UCSD-AML1 (cell line): Measurements from ENCODE around the gene ASIC2.

Experiments used
- DNase-seq: peaks from one replicate; lab custom pipeline; 2025; ENCODE audit not compliant: unreplicated experiment; lab: John Stamatoyannopoulos, UW

Gene ASIC2

DNA sequence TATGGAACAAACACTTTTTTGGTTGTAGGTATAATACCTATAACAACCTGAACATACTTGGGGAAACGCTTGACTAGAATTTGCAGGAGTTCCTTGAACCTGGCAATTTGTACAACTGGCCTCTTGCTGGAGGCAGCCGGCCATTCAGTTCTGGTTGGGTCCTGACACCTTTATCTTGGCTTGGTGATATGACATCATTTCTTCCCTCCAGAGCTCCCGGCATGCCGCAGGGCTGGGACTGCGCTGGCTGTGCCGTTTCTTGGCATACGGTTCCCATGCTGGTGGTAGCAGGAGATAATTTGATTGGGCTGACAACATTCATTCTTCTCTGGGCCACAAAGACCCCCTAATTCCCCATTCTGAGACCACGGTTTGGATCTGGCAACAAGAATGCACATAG, 87.5 kb downstream of the ASIC2 start:
- no peak for DNase-seq

- no peak for DNase-seq
These were observed 88.4 kb downstream of the ASIC2 start for GRCh38 chr17:33204701-33205100.

- DNase-seq = no peak
These were observed 88.9 kb downstream of the ASIC2 start for GRCh38 chr17:33204156-33204555.

- DNase-seq = no peak
These were observed 90.1 kb downstream of the ASIC2 start for GRCh38 chr17:33202796-33203495.

DNA sequence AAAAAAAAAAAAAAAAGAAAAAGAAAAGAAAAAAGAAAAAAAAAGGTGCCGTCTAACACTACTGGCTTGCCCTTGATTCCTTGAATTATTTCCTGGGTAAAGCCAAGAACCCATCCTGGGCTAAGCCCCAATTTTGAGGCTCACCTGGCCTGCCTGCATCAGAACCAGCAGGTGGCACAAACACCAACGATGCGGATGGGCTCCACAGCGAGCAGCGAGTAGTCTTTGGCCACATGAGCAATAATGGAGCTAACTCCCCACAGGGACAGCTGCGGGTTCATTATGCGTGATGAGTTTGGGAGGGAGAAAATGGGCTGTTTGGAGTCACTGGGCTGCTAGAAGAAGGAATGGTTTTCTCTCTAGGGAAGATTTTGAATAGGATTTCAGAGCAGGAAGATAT, 91.1 kb downstream of the ASIC2 start:
- DNase-seq = no peak

GRCh38 chr17:33201283-33201682, 91.8 kb downstream of the ASIC2 start:
- DNase-seq = no peak

GRCh38 chr17:33200587-33200986, 92.5 kb downstream of the ASIC2 start:
- DNase-seq = no peak

DNA sequence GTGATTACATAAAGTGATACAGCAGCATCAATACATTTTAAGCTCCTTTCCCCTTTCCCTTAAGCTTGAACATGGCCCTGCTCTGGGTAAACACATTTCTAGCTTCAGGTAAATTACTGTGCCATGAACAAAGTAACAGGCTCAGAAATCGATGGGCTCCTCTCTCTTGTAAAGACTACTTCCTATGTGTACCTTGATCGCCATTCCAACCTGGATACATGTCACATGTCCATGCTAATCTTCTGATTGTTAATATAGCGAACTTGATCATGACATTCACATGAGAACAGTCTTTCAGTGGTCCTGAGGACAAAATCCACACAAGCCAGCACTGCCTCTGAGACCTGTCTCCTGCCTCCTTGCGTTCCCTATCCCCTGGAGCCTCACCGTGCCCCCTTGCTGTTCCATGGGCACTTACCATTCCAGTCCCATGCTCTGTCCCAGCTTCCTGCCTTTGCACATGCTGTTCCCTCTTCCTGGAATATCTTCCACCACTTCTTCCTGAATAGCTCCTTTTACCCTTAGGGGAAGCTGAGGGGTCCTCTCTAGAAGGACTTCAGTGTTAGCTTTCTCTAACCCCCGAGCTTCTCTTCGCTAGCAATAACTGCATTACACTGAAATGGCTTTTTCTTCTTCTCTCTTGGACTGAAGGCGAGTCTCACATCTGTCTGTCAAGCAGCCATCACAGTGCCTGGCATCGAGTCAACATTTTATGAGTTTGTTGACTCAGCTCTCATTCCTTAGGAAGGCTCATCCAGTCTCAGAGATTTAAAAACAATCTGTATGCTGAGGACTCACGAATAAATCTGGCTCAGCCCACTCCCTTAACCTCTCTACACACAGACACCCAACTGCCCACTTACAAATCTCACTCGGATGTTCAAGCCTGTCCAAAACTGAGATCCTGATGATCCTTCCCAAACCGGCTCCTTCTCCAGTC, 93.3 kb downstream of the ASIC2 start:
- no peak for DNase-seq

DNA sequence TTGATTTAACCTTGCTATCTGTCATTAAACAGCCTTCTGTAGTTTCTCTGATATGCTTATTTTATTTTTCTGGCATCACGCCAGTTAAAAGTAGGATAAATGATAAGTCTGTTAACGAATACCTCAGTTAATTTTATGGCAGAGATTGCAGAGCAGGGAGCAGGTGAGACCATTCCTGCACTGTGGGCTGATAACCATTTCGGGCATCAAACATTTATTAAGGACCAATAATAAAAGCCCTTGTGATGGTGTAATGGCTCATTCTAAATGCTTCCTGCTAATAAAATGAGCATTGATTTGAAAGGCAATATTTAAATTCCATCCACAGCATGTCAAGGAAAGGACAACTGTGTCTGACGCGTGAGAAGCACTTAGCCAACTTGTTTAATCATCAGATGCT, 94.1 kb downstream of the ASIC2 start:
- no peak for DNase-seq

DNA sequence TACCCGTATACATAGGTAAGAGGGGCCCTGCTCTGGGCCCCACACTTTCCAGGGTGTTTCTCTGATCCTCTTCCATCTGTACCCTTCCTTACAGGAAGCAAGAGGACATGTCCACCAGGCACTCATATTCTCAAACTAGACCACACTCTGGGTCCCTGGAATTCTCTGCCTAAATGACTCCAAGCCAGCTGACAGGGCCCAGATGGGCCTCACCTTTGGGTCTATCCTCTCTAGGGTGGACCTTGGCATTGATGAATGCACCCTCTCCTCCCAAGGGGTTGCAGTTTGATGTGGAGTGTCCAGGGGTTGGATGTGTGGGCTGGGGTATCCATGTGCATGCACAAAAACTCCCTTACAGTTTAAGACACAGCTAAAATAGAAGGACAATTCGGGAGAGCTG, 95.8 kb downstream of the ASIC2 start:
- no peak for DNase-seq

- DNase-seq = no peak
These were observed 96.2 kb downstream of the ASIC2 start for GRCh38 chr17:33196883-33197282.

DNA sequence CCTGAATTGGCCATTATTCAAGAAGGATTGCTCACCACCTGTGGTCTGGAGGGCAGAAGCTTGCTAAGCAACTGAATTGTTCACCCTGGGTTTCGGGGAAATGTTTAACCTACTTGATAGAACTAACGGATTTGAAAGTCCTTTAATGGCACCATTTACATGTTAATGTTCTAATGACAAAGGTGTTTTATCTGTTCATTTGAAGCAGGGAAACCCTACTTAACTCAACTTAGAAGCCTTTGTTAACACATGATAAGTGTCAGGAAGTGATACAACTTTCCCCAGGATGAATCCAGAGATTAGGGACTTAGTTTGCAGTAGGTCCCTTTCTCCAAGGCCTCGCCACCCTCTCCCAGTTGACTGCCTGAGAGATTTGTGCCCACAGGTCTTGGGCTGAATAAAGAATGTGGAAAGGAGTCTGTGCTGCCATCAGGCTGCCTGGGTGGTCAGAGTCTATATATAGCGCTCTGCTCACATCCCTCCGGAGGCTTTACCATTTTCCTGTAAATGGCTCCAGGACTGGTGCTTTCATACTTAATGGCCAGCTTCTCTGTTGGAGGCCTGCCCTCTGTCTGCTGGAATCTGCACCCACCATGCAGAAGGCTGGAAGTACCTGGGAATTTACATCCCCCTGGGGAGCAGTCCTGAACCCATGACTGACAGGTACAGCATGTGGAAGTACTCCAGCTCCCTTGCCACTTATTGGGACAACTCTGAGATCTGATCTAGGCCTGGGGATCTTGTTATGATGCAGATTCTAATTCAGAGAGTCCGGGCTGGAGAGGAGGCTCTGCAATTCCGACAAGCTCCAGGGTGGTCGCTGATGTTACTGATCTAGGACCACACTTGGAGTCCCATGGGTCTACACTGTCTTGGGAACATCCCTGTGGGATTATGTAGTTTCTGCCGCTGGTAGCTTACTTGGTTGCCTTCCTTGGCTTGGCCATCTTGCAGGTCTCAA, 99.9 kb downstream of the ASIC2 start:
- DNase-seq = no peak

DNA sequence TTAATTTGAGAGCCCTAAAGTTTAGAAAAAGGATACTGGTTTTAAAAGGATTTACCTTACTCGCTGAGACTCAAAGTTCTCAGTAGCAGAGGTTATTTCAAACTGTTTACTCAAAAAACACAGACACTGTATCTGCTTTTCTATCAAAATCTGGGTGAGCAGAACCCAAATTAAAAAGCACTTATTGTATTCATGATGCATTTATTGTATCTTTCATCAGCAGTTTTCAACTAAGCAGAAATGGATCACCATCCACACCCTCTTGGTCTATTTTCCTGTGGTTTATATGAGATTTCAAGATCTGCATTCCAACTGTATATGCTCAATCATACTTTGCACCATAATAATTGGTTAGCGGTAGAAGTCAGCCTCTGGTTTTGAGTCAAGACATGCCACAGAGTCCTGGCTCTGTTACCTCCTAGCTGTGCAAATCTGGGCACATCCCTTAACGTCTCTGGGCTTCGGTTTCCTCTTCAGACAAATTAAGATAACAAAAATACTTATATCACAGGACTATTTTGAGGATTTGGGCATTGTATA, 109.5 kb downstream of the ASIC2 start:
- no peak for DNase-seq

GRCh38 chr17:33179151-33179550, 113.9 kb downstream of the ASIC2 start:
- no peak for DNase-seq

DNA sequence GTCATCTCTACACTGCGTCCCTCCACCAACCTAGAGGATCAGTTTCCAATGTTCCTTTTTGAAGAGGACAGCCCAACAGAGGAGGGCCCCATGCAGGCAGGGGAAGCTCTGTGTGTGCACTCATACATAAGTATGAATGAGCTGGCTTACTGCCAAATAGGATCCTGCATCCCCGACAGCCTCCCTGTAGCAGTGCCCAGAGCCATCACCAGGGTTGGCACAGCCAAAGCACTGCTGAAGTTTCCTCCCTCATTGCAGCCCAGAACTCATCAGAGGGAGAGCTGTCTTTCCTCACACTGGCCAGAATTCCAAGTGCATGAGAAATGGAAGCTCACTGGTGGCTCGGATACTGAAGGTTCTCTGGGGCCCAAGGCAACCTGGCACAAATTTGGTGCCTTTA, 114.4 kb downstream of the ASIC2 start:
- no peak for DNase-seq

DNA sequence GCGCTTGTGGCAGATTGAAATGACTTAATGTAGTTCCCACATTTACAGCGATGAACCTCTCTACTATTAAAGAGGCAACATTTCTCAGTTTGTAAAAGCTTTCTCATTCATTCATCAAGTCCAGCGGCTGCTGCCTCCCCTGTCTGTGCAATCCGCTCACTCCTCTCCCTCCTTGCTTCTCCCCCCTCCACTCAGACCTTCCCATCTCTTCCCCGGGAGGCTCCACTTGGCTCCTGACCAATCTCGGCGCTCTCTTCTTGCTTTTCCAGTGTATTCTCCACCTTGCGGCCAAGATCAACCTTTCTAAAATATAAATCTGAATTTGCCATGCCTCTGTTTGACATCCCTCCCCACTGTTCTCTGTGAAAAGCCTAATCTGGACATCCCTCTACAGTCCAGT, 117.5 kb downstream of the ASIC2 start:
- no peak for DNase-seq

DNA sequence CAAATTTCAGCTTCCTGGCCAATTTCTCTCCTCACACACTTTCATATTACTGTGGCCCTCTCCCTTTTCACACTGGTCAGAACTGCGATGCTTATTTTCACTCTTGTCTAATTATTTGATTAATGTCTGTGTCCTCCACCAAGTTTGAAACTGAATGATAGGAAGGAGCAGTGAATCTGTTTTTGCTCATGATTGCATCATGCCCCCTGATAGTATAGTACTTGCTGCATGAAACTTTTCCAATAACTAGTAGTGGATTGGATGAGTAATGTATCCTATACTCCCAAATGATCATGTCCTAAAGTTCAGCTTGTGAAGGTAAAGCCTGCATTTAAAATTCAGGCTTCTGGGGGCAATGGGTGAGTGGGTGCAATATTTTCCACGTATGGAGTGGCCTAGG, 121.2 kb downstream of the ASIC2 start:
- DNase-seq = no peak

DNA sequence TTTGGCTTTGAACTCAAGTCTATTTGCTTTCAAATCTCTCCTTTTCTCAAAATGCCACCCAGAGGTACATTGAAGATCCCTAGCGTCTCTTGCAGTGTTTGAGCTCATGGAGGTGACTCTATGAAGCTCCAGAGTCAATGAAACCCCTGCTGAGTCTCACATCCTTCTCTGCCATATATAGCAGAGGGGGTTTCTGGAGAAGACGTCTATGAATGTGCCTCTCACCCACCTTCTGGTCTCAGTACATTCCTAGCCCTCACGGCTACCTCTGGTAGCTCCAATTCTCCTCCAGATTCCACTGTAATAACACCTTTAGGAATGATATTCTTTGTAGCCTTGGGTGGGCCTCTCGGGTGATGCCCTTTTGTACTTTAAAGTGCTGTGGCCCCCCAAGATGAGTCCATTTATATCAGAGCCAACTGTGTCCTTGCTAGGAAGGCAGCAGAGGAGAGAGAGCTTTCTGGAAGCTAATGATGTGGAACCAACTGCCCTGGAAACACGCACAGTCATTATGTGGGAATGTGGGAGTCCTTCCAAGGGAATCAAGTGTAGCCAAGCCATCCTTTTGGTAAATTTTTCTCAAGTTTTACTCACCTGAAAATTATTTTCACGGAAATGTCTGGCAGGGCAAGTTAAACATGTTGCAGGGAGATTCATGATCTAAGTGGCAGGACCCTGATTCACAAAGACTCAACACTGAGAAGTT, 123.4 kb downstream of the ASIC2 start:
- no peak for DNase-seq

DNA sequence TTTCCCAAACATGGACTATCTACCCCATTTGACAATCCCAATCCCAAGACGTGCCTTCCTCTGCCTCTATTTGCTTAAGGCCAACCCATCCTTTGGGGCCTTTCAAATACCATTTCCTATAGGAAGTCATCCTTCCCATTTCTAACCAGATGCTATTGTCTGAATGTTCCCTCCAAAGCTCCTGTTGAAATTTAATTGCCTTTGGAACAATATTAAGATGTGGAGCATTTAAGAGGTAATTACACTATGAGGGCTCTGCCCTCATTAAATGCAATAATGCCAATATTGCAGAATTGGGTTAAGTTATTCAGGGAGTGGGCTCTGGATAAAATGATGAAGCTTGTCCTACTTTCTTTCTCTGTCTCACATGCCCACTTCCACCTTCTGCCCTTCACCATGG, 125.4 kb downstream of the ASIC2 start:
- no peak for DNase-seq

- no peak for DNase-seq
These were observed 126.6 kb downstream of the ASIC2 start for GRCh38 chr17:33166472-33166871.
